HFF-Myc (cell line): ENCODE data around the gene ZNF157.
"Not testable (repeated sequence)": the region's sequence is repeated elsewhere in the genome, so short reads cannot be mapped to it uniquely, and the experiment has no call there.

Experiments
- DNase-seq: peaks from one replicate; pipeline ENCODE4 v3.0.0-alpha.2; 2011; ENCODE audit warnings: low read depth; ENCODE audit errors: extremely low read depth
- H3K4me3 ChIP-seq: replicated peaks from 2 replicates; pipeline ENCODE4 v1.5.1; 2011; ENCODE audit warnings: low read depth, mild to moderate bottlenecking, control low read depth, low read length
- TF ChIP-seq, protein P1 (sequence below): IDR thresholded peaks from 2 replicates; pipeline ENCODE4 v1.5.1; 2012; ENCODE audit warnings: mild to moderate bottlenecking, low read depth, low read length, control low read depth; ENCODE audit errors: missing control alignments

Gene ZNF157

DNA sequence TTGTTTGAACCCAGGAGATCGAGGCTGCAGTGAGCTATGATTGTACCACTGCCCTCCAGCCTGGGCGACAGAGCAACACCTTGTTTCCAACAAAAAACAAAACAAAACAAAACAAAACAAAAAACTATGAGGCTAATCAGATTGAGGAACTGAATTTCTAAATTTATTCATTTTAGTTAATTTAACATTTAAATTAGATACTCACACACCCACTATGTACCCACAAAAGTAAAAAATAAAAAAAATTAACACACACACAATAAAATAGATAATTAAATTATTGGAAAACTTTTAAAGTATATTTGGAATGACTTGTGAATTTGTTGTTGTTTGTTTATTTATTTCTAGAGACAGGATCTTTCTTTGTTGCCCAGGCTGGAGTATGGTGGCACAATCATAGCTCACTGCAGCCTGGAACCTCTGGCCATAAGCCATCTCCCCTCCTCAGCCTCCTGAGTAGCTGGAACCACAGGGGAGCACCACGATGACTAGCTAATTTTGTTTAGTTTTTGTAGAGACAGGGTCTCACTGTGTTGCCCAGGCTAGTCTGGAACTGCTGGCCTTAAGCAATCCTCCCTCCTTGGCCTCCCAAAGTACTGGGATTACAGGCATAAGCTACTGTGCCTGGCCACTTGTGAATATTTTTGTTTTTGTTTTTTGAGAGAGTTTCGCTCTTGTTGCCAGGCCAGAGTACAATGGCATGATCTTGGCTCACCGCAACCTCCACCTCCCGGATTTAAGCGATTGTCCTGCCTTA is 9.8 kb upstream of the ZNF157 start:
- TF ChIP-seq, protein P1, sequence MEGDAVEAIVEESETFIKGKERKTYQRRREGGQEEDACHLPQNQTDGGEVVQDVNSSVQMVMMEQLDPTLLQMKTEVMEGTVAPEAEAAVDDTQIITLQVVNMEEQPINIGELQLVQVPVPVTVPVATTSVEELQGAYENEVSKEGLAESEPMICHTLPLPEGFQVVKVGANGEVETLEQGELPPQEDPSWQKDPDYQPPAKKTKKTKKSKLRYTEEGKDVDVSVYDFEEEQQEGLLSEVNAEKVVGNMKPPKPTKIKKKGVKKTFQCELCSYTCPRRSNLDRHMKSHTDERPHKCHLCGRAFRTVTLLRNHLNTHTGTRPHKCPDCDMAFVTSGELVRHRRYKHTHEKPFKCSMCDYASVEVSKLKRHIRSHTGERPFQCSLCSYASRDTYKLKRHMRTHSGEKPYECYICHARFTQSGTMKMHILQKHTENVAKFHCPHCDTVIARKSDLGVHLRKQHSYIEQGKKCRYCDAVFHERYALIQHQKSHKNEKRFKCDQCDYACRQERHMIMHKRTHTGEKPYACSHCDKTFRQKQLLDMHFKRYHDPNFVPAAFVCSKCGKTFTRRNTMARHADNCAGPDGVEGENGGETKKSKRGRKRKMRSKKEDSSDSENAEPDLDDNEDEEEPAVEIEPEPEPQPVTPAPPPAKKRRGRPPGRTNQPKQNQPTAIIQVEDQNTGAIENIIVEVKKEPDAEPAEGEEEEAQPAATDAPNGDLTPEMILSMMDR, result no peak
- H3K4me3 ChIP-seq, result no peak overlapping the region
- DNase-seq, result no peak

DNA sequence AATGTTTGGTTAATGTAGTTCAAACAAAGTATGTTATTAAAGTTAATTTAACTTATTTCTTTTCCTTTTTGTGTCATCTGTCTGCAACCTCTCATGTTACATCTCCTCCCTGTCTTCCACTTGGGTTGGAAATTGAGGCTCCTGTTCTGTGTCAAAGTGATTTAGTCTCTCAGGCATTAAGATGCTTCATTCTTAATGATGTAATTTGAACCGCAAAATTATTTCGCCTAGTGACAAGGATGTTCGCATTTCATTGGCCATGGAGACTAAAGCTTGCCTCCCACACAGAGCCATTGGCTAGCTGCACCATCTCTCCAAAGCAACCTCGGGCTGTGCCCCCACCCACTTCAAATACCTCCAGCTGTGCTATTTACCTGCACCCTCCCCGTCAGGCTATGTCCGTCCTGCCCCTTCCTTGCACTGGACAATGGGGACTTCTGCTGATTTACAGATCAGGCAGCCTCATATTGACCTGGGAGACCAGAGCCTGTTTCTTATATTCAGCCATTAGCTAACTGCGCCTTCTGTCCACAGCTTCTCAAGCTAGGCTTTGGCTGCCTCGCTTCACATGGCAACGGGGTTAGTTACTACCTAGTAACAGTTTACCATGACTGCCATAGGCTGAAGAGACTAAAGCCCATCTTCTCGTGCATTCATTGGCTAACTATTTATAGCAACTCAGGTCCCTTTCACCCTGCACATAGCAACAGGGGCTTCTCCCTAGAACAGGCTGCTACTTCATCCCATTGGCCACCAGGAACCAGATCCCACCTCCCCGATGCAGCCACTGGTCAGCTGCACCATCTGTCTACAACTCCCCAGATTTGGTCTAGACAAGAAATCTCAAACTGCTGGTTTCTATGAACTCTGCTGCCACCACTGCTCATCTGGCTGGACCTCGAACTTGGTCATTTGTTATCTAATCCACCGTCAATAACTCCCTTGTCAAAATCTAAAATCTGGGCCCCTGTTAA is 8.6 kb upstream of the ZNF157 start:
- TF ChIP-seq, protein P1, result no peak

DNA sequence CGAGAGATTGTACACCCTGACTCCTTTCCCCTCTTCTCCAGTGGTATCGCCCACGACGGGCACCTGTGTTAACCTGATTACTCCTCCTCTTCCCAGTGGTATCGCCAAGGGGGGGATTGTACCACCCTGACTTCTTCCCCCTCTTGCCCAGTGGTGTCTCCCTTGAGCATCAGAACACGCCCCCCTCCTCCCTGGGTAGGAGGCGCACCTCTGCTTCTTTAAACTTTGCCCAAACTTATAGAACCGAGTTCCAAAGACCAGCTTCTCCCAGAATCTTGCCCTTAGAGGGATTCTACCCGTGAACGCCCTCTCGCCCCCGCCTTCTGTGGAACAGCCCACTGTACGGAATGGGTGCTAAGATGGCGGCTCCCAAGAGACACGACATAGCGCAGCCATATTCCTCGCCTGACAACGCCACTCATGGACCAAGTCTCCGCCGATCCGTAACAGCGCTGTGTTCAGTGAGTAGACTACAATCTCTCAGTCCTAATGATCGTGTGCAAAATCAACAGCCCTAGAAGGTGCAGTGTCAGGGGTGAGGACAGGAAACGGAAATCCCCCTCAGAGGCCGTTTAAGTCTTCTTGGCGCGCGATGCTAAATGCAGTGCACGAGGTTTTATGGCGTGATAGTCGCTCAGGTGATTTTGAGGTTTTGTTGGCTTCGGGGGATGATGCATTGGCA is 4.2 kb upstream of the ZNF157 start:
- peak; percentile 37 for DNase-seq
- TF ChIP-seq, protein P1, result no peak

More for the DNA sequence above, 8.6 kb upstream of the ZNF157 start:
- DNase-seq, result peak; percentile 80
- H3K4me3 ChIP-seq, result no peak overlapping the region

DNA sequence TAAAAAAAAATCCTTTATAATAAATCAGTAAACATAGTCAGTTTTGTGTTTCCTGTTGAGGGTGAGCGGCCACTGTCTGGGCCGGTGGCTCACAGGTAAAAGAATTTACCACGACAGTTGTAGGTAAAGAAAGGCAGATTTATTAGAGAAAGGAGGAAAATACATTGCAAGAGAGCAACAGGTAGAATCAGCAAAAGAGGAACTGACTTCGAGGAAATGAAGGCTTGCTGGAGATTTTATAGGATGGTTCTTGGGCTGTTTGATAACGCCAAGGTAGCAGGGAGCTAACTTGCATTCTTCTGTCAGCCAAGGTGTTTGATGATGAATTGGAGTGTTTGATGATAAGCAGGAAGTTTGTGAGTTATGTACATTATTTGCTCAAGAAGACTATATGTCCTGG is 2.8 kb downstream of the ZNF157 start:
- no peak for DNase-seq
- no peak overlapping the region for H3K4me3 ChIP-seq
- TF ChIP-seq, protein P1, result no peak

More for the DNA sequence above, 4.2 kb upstream of the ZNF157 start:
- peak overlapping the region; percentile 40 for H3K4me3 ChIP-seq

DNA sequence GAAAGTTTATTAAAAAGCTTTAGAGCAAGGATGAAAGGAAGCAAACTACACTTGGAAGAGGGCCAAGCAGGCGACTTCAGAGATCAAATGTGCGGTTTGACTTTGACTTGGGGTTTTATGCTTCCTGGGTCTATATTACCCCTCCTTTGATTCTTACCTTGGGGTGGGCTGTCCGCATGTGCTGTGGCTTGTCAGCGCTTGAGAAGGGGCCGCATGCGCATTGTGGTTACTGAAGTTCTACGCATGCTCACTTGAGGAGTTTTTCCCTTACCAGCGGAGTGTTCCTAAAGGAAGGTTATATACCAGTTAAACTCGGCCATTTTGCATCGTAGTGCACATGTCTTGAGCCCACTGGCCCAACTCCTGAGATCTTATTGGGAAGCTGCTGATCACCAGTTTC is 9.9 kb downstream of the ZNF157 start:
- DNase-seq, result no peak
- TF ChIP-seq, protein P1, result no peak
- no peak overlapping the region for H3K4me3 ChIP-seq

DNA sequence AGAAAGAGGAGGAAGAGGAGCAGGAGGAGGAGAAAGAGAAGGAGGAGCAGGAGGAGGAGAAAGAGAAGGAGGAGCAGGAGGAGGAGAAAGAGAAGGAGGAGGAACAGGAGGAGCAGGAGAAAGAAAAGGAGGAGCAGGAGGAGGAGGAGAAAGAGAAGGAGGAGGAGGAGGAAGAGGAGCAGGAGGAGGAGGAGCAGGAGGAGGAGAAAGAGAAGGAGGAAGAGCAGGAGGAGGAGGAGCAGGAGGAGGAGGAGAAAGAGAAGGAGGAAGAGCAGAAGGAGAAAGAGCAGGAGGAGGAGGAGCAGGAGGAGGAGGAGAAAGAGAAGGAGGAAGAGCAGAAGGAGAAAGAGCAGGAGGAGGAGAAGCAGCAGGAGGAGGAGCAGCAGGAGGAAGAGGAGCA is 10.5 kb downstream of the ZNF157 start:
- DNase-seq, result not testable (repeated sequence)

More for the DNA sequence above, 10.5 kb downstream of the ZNF157 start:
- not testable (repeated sequence) for H3K4me3 ChIP-seq
